ENCODE measurements around the gene GRM2. TPM values are rescaled to one million over a fixed set of nuclear protein-coding genes. Genes with fewer than 3 reads are reported as not detected.

GRM2 gene
- 0.04 to 0.11 TPM (median 0.07 TPM) in 5 replicates for total RNA-seq (2022; extraction: Qiagen RNA extraction; ENCODE audit: low read depth)

DNA sequence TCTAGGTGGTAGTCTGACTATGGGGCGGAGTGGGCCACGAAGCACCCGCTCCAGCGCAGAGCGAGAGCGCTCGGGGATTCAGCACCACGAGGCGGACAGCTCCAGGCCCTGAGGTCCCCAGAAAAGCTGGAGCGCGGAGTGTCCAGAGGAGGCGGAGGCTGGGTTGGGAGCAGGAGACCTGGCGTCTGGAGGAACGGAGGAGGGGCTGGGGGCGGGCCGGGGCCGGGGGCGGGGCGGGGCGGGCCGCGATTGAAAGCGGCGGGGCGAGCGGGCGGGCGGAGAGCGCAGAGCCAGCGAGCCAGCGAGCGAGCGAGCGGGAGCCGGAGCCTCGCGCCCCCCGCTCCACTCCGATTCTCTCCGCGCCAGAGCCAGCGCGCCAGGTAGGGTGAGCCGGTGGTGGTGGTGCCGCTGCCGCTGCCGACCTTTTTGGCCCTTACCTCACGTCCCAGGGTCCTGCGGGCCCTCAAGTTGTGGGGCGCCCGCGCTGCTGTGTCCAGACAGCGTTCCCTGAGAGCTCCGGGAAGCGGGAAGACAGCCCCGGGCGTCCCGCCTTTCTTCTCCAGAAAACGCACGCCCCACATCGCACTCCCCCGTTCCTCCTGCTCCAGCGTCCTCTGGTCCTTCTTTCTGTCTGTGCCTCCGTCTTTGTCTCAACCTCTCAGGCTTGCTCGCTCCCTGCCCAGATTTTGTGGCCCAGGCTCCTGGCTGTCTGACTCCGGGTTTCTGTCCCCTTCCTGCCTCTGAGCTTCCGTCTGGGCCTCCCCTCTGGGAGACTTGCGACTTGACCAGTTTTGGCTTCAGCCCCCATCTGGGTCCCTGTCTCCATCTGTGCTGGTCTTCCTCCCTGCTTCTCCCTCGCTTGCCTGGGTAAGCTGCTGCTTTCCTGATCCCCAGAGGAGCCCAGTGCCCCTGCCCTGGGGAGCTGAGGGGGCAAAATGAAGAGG, at the start of gene GRM2:
Gene GRM2, plus strand, starts transcription at position 281 of the 944 bp plus-strand sequence. CDS start 1,916 bp downstream, outside the sequence.

DNA sequence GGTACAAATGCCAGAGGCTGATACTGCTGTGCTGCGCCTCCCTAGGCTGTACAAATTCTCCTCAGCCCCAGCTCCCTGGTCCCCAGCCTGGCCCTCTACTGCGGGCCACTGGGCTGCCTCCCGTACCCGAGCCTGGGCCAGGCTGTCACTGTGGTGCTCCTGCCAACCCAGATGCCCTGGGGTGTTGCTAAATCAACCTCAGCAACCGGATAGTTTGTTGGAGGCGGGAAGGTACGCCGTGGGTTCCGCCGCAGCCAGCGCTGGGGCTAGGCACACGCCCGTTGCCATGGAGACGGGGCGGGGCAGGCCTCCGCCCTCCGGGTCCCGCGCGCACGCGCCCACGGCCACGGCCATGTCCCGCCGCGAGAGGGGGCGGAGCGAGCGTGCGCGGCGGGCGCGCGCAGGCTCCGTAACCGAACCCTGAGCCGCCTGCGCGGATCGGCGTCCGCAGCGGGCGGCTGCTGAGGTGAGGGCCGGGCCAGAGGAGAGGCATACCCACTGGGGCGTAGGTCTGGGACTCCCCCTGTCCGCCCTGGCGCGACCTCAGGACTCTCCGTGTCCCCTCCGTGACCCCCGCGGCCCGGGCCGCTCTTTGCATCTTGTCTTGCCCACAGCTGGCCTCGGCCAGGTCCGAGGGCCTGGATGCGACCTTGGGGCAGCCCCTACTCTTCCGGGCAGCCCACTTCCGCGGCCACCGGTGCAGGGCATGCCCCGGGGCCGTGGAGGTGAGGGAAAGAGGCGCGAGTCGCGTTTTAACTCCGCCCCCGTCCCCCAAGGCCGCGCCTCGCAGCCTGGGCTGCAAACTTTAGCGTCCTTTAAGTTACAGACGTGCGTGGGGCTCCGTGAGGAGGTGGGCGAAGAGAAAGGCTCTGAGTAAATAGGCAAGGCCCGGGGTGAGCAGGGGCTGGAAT, 35.8 kb upstream of the GRM2 start, which contains the start of gene TEX264:
Gene TEX264, plus strand, starts transcription at position 430 of the 911 bp plus-strand sequence. CDS start 3,053 bp downstream, outside the sequence.

Other genes with a start within 250 kb of the GRM2 start
- gene DCAF1, start 207.1 kb upstream of the GRM2 start, total RNA-seq (2022; extraction: Qiagen RNA extraction; ENCODE audit: low read depth), result 14.2 to 15.3 TPM (median 14.4 TPM) in 5 replicates
- 4.4 to 5.9 TPM (median 4.9 TPM) in 5 replicates for gene RAD54L2, start 168.3 kb upstream of the GRM2 start, total RNA-seq (2022; extraction: Qiagen RNA extraction; ENCODE audit: low read depth)
- gene TEX264, start 35.8 kb upstream of the GRM2 start, total RNA-seq (2022; extraction: Qiagen RNA extraction; ENCODE audit: low read depth), result 61.5 to 70.4 TPM (median 66.1 TPM) in 5 replicates
- not detected in 5 replicates for gene IQCF6, start 72.2 kb downstream of the GRM2 start, total RNA-seq (2022; extraction: Qiagen RNA extraction; ENCODE audit: low read depth)
- gene IQCF2, start 154.5 kb downstream of the GRM2 start, total RNA-seq (2022; extraction: Qiagen RNA extraction; ENCODE audit: low read depth), result not detected in 5 replicates
- gene IQCF5, start 168.5 kb downstream of the GRM2 start, total RNA-seq (2022; extraction: Qiagen RNA extraction; ENCODE audit: low read depth), result not detected in 5 replicates
- 0.14 TPM in 1 of 5 replicates, not detected in the others for gene IQCF1, start 196.3 kb downstream of the GRM2 start, total RNA-seq (2022; extraction: Qiagen RNA extraction; ENCODE audit: low read depth)
- gene RRP9, start 234.8 kb downstream of the GRM2 start, total RNA-seq (2022; extraction: Qiagen RNA extraction; ENCODE audit: low read depth), result 41.0 to 56.7 TPM (median 47.7 TPM) in 5 replicates
- 8.4 to 10.5 TPM (median 9.5 TPM) in 5 replicates for gene PARP3, start 235.3 kb downstream of the GRM2 start, total RNA-seq (2022; extraction: Qiagen RNA extraction; ENCODE audit: low read depth)
- 0.06 TPM in 1 of 5 replicates, not detected in the others for gene GPR62, start 248.3 kb downstream of the GRM2 start, total RNA-seq (2022; extraction: Qiagen RNA extraction; ENCODE audit: low read depth)